ENCODE measurements around the gene TBX18.

DNA sequence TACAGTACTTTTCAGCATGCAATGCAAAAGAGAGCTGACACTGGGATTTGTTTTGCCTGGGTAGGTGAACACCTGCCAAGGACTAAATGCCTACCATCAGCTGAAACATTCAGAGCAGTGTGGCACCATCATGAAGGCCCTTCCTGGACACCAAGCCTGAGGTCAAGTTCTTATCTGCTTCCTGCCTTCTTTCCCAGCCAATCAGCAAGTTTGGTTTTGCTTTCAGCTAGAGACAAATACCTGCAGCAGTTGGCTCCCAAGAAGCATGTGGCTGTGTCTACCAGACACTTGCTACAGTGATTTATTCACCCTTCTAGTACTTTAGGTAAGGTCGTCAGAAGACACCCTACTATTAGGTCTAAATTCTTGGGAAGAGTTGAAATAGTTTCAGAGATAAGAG lies 112.8 kb downstream of the TBX18 start:
- TF ChIP-seq CTCF (IDR thresholded peaks at IDR 0.05; ENCODE audit: low read depth, low read length, poor library complexity, severe bottlenecking) (no peak), EZH2phosphoT487 (IDR thresholded peaks at IDR 0.05; ENCODE audit: borderline replicate concordance, low read length) (no peak)
